Measurements from ENCODE around the gene GGCX.

The GGCX gene

GRCh38 chr2:85503168-85503850 lies 58.0 kb downstream of the GGCX start:
- no peak overlapping the region for H3K27ac Mint-ChIP-seq
- no peak for DNase-seq (ENCODE audit: low spot score in 2 of 2)
- no peaks in the 10 kb centered on the region for H3K4me1 Mint-ChIP-seq
- ATAC-seq = no peak
- no peaks in the 10 kb centered on the region for H3K9me3 Mint-ChIP-seq
- no peaks in the 10 kb centered on the region for H3K36me3 Mint-ChIP-seq
- H3K4me3 Mint-ChIP-seq = no peak overlapping the region

- H3K4me1 Mint-ChIP-seq = no peaks in the 10 kb centered on the region
- no peaks in the 10 kb centered on the region for H3K9me3 Mint-ChIP-seq
- no peaks in the 10 kb centered on the region for H3K36me3 Mint-ChIP-seq
- H3K4me3 Mint-ChIP-seq = no peak overlapping the region
- H3K27ac Mint-ChIP-seq = no peak overlapping the region
- ATAC-seq = no peak
- no peak for DNase-seq (ENCODE audit: low spot score in 2 of 2)
Observed at GRCh38 chr2:85502720-85503119, 58.6 kb downstream of the GGCX start.

GRCh38 chr2:85501248-85501647 lies 60.0 kb downstream of the GGCX start:
- DNase-seq (ENCODE audit: low spot score in 2 of 2) = no peak

GRCh38 chr2:85497944-85498630 lies 63.2 kb downstream of the GGCX start:
- Mint-ChIP-seq H3K9me3 (no peaks in the 10 kb centered on the region), H3K4me1 (no peaks in the 10 kb centered on the region), H3K27ac (no peak overlapping the region), H3K36me3 (no peaks in the 10 kb centered on the region), H3K4me3 (no peak overlapping the region)
- no peak for DNase-seq (ENCODE audit: low spot score in 2 of 2)
- no peak for ATAC-seq

More at GRCh38 chr2:85501248-85501647, 60.0 kb downstream of the GGCX start:
- Mint-ChIP-seq H3K4me1 (no peaks in the 10 kb centered on the region), H3K36me3 (no peaks in the 10 kb centered on the region), H3K9me3 (no peaks in the 10 kb centered on the region), H3K27ac (no peak overlapping the region), H3K4me3 (no peak overlapping the region)
- no peak for ATAC-seq

- no peak for ATAC-seq
- DNase-seq (ENCODE audit: low spot score in 2 of 2) = no peak
- Mint-ChIP-seq H3K4me3 (no peak overlapping the region), H3K4me1 (no peaks in the 10 kb centered on the region), H3K36me3 (no peaks in the 10 kb centered on the region), H3K9me3 (no peaks in the 10 kb centered on the region), H3K27ac (no peak overlapping the region)
Observed at GRCh38 chr2:85496436-85496835, 64.9 kb downstream of the GGCX start.

Measured in stimulated activated effector memory CD8-positive, alpha-beta T cell treated with anti-CD3 and anti-CD28 coated beads, Interleukin-12 subunit alpha, Interleukin-12 subunit beta, amount 100 ng/mL, for 72 hours (primary cell).